GM18519 (cell line): ENCODE measurements around the gene ACR.

Experiments used
- ATAC-seq: cut with Tn5 transposase; IDR thresholded peaks from one replicate; pipeline ENCODE4 v1.9.1; 2021; ENCODE audit warnings: mild to moderate bottlenecking, moderate library complexity; ENCODE audit not compliant: unreplicated experiment, low FRiP score

Gene ACR

GRCh38 chr22:50702821-50703725, 34.9 kb upstream of the ACR start:
- ATAC-seq, result no peak

GRCh38 chr22:50703726-50704509, 34.1 kb upstream of the ACR start:
- no peak for ATAC-seq

- no peak for ATAC-seq
Observed at GRCh38 chr22:50704510-50705218, 33.3 kb upstream of the ACR start.

GRCh38 chr22:50705219-50705691, 32.7 kb upstream of the ACR start:
- ATAC-seq, result no peak

GRCh38 chr22:50705851-50706351, 32.1 kb upstream of the ACR start:
- no peak for ATAC-seq

GRCh38 chr22:50706481-50707125, 31.4 kb upstream of the ACR start:
- ATAC-seq, result no peak

DNA sequence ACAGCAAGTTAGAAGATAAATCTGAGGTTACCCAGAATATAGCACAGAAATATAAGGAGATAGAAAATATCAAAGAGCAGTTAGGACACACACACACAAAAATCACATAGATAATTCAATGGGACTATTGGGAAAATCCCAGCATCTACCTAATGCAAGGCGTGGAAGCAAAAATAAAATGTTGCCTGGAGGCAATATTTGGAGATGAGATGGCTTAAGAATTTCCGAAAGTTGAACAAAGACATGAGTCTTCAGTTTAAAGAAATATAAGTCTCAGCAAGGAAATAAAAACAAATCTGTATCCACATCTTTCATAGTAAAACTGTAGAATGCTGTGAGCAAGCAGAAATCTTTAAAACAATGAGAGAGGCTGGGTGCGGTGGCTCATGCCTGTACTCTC, 29.5 kb upstream of the ACR start:
- no peak for ATAC-seq

- no peak for ATAC-seq
Observed at GRCh38 chr22:50708996-50709395, 29.0 kb upstream of the ACR start.

GRCh38 chr22:50710221-50710620, 27.8 kb upstream of the ACR start:
- no peak for ATAC-seq

- no peak for ATAC-seq
Observed at GRCh38 chr22:50710886-50711285, 27.1 kb upstream of the ACR start.

GRCh38 chr22:50711446-50712340, 26.3 kb upstream of the ACR start:
- no peak for ATAC-seq

DNA sequence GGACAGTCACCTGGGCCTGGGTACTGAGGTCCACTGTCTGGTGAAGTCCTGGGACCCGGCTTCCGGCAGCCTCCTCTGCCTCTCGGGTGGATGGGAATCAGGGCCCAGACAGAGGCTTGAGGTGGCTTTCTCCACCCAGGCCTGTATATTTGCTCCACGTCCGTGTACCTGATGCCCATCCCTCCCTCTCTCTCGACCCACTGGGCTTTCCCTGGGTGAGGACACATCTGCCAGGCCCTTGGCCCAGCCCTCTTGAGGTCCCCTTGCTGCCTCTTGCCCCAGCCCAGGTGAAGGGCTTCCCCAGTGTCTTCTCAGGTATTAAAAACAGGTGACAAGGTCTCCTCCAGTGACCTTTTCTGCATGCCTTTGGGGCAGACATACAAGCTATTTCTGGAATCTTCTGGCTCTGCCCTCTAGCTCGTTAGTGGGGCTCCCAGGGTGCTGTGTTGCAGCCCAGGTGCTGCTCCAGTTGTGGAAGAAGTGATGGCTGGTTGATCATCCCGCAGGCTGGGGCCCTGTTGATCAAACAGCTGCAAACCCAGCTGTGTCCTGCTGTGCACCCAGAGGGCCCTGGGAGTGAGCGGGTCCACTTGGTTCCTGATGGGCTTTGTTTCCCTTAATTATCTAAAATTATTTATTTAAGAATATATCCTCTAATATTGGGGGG, 25.5 kb upstream of the ACR start:
- no peak for ATAC-seq

DNA sequence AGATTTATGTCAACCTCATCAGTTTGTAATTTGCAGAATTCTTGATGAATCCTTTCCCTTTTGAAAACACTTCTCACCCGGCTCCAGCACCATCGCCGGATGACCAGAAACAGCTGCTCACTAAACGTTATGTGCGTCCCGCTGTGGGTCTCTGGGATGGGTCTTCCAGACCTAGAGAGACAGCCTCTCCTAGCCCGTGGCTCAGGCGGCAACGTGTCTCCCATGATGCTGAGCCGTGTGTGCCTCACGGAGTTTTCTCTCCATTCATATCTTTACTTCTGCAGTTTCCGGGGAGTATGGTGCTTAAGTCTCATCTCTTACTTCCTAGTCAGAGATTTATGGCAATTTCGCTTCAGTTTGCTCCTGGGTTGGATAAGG, 25.0 kb upstream of the ACR start:
- no peak for ATAC-seq

GRCh38 chr22:50713571-50714056, 24.4 kb upstream of the ACR start:
- no peak for ATAC-seq

DNA sequence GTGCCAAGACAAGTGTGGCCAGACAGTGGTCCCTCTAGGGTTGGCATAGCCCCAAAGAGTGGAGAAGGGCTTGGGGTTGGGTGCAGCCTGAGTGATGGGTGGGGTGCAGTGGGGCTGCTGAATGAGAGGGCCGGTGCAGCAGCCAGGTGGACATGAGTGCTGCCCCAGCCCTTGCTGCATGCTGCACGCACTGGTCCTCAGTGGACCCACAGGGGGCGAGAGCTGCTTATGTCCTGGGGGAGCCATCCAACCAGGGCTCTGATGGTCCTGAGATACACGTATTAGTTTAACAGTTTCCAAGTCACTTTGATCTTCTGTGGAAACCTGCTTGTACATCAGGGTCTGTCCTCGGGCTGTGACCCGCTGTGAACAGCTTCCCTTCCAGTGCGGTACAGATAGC, 23.9 kb upstream of the ACR start:
- ATAC-seq, result no peak

DNA sequence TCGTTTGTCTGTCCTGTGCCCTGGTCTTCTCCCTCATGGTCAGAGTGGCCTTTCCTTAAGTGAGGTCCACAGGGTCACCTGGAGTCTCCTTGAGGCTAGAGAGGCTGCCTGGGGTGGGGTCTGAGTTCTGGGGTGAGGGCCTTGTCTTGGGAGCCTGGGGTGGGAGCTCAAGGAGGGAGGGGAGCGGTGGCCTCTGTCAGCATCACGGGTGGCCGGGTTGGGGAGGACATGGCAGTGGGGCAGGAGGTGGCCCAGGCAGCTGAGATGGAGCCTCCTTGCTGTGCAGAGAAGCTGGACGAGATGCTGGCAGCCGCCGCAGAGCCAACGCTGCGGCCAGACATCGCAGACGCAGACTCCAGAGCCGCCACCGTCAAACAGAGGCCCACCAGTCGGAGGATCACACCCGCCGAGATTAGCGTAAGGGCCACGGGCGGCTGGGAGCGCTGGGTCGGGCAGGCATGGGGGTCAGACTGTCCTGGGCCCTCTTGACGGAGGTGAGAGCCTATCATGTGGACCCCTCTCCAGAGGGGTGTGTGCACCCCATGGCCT, 23.3 kb upstream of the ACR start:
- ATAC-seq, result no peak

DNA sequence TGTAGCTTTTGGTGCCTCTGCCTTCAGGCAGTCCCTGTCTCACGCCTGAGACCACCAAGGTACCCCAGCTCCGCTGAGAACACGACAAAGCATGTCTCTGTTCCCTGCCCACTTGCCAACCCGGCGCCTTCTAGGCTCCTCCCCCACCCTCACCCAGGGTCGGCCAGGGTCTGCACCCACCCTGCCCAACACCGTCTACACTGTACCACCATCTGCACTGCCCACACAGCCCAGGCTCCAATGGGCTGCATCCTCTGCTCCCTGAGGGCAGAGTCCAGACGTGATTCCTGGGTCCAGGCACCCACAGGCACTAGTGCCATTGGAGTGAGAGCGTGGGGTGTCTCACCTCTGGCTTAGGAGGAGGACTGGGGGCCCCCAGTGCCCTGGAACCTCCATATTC, 22.8 kb upstream of the ACR start:
- ATAC-seq, result no peak

DNA sequence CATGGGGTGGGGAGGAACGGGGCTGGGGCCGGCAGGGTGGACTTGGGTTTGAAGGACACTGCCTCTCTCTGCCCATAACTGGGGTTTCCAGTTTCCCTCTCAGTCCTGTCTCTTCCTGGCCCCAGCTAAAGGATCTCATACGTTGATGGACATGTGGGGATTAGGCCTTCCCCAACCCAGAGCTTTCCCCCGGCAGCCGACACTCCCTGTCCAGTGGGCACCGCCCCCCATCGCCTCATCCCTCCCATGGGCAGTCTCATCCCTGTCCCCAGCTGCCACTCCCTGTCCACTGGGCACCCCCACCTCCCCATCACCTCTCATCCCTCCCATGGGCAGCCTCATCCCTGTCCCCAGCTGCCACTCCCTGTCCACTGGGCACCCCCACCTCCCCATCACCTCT, 22.2 kb upstream of the ACR start:
- no peak for ATAC-seq
